SW480 (cell line): ENCODE measurements around the gene LAMP1.
"Not testable (repeated sequence)": the region's sequence is repeated elsewhere in the genome, so short reads cannot be mapped to it uniquely, and the experiment has no call there.

ENCODE experiments used
- DNase-seq: peaks from one replicate; pipeline ENCODE4 v3.0.0-alpha.2; 2016; ENCODE audit warnings: low spot score

Gene LAMP1

DNA sequence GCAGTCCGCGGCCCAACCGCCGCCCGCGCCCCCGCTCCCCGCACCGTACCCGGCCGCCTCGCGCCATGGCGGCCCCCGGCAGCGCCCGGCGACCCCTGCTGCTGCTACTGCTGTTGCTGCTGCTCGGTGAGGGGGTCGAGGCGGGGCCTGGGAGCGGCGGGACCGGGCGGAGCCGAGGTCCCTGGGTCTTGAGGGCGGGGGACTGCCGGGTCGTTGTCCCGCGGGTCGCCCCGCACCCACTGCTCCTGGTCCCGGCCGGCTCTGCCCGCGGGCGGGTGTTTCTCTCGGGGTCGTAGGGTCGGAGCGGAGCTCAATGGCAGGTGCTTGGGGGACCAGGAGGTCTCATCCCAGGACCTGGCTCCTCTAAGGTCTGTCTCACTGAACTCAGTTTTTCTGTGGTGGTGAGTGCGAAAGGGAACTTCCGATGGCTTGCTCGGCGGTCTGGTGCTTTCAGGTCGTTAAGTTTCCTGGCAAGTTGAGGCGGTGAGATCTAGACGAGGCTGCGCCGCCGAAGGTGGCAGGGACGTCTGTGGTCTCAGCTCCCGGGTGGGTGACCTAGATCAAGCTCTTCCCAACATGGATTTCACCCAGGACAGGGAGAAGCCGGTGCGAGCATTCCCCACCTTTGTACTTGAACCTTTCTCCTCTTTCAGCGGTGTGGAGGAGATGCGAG lies 467 bp downstream of the LAMP1 start:
- no peak for DNase-seq

DNA sequence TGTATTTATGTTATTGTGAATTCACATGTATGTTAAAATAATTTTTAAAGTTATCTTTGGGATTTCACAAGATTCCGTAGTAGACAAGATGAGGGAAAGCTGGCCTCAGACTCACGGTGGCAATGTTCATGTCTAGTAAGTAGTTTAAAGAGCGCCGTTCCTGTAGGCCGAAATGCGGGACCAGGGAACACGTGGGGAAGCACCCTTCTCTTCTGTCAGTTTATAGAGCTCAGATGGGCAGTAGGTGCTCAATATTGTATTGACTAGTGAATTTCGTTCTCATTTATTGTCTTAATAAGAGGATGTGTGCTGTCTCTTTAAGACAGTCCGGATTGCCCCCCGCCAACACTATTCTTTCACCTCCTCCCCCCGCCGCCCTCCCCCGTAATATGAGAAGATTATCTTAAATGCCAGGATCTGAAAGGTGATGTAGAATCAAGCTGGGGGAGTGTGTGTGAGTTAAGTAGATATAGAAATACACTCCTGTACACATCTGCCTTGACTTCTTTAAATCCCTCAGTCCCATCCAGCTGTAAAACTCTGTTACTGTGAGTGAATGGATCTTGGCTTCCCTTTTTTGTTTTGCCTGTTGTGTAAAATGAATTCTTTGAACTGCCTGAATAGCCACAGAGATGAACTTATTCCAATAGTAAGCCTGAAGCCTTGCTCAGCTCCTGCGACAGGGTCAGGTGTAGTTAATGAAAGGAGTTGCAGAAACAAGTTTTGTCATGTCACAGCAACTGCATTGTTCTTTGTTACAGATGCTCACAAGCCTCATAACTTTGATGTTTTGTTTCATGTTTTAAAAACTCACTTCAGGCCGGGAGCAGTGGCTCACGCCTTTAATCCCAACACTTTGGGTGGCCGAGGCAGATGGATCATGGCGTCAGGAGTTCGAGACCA lies 1.3 kb downstream of the LAMP1 start:
- DNase-seq: no peak

DNA sequence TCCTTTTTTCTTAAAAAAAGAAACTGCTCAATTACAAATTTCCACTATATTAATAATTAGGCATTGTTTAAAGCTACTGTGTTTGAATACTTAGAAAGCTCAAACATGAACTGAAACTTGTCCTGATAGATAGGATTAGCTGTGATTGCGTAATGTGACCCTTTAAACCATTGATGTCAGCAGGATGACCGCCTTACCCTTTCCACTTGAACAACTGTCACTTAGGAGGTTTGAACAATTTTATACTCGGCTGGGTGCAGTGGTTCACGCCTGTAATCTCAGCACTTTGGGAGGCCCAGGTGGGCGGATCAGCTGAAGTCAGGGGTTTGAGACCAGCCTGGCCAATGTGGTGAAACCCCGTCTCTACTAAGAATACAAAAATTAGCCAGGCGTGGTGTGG lies 2.9 kb downstream of the LAMP1 start:
- DNase-seq: no peak

DNA sequence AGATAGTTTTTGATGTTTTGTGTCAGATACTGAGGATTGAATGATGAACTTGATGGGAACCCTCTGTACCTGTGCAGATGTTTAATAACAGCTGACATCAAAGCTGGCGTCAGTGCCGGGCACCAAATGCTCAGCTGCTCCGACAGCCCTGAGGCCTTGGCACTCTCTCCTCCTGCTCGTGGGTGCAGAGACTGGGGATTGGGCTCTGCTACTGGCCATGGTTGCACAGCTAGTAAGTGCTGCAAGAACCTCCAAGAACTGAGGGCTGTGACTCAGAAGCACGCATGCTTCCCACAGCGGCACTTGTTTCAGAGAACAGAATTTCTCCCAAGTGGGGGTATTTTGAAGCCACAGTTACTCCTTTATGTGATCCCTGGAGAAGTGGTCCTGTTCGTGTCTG lies 5.9 kb downstream of the LAMP1 start:
- DNase-seq: no peak

DNA sequence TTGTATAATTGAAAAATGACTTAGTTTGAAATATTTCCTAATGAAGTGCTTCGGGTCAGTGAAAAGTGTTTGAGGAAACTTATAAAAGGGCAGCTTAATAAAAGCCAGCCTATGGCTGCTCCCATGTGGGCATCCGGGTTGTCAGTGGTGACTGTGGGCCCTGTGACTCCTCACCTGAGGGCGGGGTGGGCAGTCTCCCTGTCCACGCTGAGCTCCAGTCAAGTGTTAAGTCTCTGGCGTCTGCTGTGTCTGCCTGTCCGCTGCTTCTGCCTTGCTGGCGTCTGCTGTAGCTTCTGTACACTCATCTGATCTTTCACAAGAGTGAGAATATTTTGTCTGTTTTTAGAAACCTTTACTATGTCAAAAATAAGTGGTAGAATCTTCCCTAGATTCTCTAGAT lies 7.1 kb downstream of the LAMP1 start:
- DNase-seq: no peak

DNA sequence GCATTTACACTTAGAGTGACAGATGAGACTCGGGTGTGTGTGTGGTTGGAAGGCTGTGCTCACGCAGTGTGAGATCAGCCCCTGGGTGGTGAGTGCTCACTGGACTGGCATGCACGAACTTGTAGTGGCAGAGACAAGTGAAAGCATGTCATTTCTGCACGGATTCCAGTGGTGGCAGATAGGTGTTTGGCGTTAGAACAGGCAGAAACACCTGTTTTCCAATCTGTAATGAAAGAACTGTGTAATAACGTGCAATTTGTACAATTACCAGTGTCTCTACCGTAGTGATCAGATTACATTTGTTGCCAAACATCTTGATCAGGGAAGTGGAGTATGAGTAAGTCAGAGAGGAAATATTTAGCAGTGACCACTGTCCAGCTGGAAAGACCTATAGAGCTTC lies 8.2 kb downstream of the LAMP1 start:
- DNase-seq: no peak

DNA sequence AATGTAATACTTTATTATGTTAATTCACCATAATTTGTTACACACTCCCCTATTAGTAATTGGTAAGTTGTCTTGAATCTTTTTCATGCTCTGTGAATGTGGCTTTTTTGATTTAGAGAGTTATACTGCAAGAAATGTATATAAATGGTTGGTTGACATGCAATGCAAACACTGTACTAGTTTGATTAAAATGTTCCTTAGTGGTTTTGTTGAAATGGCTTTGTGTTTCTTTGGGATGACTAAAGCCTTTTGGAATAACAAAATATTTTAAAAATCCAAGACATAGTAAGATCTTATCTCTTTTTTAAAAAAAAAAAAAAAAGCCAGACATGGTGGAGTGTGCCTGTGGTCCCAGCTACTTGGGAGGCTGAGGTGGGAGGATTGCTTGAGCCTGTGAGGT lies 10.5 kb downstream of the LAMP1 start:
- DNase-seq: no peak

DNA sequence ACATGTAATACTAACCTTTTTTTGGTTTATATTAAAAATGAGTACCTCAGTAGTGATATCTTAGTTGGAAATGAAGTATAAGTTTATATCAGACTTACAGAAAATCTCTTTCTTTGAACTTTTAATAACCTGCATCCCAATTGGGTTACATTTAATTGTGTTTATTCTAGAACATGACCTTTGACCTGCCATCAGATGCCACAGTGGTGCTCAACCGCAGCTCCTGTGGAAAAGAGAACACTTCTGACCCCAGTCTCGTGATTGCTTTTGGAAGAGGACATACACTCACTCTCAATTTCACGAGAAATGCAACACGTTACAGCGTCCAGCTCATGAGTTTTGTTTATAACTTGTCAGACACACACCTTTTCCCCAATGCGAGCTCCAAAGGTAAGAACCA lies 12.4 kb downstream of the LAMP1 start:
- no peak for DNase-seq

DNA sequence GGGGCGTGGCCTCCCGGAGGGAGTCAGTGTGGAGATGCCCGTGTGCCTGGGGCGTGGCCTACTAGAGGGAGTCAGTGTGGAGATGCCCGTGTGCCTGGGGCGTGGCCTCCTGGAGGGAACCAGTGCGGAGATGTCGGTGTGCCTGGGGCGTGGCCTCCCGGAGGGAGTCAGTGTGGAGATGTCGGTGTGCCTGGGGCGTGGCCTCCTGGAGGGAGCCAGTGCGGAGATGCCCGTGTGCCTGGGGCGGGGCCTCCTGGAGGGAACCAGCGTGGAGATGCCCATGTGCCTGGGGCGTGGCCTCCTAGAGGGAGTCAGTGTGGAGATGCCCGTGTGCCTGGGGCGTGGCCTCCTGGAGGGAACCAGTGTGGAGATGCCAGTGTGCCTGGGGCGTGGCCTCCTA lies 17.1 kb downstream of the LAMP1 start:
- not testable (repeated sequence) for DNase-seq

DNA sequence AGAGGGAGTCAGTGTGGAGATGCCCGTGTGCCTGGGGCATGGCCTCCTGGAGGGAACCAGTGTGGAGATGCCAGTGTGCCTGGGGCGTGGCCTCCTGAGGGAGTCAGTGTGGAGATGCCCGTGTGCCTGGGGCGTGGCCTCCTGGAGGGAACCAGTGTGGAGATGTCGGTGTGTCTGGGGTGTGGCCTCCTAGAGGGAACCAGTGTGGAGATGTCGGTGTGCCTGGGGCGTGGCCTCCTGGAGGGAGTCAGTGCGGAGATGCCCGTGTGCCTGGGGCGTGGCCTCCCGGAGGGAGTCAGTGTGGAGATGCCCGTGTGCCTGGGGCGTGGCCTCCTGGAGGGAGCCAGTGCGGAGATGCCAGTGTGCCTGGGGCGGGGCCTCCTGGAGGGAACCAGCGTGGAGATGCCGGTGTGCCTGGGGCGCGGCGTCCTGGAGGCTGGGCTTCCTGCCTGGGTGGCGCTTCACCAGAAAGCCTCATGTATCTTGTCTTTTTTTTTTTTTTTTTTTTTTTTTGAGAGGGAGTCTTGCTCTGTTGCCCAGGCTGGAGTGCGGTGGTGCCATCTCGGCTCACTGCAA lies 17.9 kb downstream of the LAMP1 start:
- not testable (repeated sequence) for DNase-seq

DNA sequence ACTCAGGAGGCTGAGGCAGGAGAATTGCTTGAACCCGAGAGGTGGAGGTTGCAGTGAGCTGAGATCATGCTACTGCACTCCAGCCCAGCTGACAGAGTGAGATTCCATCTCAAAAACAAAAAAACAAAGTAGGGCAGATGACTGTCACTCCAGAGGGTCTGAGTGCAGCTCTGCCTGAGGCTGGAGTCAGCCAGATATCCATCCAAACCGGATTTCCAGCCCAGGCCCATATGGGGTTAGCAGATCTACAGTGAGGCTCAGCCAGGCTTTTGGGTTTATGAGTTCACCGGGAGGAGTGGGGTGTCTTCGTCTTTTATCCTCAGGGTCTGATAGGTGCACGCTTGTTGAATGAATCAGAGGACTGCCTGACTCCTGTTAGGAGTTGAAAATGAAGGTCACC lies 19.0 kb downstream of the LAMP1 start:
- DNase-seq: no peak

DNA sequence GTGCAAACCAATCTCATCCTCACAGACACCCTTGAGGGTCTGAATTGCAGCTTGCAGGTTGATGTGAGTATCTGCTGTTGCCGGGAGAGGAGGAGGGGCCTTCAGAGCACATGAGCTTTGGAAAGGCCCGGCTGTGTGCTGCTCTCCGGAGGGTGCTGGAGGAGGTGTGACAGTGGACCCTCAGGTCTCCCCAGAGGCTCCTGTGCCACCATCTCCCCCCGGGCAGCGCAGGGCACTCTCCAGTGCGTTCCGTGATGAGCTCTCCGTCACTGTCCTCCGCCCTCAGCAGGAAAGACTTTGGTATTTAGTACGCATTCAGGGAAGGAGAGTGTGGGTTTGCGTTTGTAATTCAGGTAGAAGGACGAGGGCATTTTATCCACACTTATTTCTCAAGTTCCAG lies 20.0 kb downstream of the LAMP1 start:
- no peak for DNase-seq

DNA sequence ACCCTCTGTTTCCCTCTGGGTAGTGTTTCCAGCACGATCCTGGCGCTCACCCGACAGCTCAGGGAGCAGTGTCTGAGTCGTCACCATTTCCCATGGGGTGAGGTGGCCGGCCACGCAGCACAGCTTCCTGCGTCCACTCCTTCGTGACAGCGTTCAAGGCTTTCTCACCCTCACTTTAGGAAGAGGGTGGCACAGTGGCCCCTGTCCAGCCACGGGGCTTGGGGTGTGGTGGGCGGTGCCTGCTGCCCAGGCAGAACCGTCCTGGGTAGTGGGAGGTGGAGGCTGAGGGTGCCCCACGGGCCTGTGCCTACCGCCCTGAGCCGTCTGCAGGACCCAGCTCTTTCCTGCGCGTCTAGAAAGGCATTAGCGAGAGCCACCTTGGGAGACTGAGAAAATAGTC lies 21.9 kb downstream of the LAMP1 start:
- no peak for DNase-seq

DNA sequence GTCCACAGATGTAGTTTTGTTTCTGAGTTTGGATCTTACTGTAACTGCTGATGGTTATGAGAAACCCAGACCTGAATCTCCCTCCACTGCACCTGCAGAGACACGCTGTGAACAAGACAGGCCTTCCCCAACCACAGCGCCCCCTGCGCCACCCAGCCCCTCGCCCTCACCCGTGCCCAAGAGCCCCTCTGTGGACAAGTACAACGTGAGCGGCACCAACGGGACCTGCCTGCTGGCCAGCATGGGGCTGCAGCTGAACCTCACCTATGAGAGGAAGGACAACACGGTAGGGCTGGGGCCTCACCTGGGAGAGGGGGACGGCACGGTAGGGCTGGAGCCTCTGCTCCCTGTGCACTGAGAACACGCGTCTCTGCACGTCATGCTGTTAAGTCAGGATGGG lies 22.3 kb downstream of the LAMP1 start:
- DNase-seq: no peak

DNA sequence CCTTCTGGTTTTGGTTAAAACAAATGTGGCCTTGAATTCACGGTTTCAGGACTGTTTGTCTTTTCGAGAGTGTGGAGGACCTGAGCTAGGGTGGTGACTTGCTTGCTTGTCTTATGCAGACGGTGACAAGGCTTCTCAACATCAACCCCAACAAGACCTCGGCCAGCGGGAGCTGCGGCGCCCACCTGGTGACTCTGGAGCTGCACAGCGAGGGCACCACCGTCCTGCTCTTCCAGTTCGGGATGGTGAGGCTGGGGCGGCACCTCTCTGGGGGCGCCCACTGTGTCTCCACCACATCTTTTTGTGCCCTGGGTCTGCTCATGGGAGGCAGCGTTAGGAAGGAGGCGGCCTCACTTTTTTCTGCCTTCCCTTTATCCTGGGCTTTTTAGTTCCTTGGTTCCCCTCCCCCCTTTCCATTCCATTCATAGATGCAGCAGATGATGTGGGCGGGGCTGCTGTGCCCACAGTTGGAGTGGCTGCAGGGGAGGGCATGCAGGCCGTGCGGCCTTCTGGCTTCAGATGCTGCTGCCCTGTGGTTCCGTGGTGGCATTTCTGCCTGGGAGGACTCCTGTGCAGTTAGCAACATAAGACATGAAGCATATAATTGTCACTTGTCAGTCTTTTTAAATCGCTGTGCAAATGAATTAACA lies 23.3 kb downstream of the LAMP1 start:
- no peak for DNase-seq

DNA sequence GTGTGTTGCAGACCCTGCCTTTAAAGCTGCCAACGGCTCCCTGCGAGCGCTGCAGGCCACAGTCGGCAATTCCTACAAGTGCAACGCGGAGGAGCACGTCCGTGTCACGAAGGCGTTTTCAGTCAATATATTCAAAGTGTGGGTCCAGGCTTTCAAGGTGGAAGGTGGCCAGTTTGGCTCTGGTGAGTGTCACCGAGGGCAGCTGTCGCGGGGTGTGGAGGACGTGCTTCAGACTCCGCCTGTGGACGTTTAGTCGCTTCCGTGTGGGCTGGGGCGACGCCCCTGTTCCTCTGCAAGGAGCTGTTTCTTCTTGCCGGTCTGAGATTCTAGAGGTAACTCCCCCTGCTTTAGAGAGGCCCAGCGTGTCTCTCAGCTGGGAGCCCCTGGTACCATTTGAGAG lies 24.5 kb downstream of the LAMP1 start:
- no peak for DNase-seq

DNA sequence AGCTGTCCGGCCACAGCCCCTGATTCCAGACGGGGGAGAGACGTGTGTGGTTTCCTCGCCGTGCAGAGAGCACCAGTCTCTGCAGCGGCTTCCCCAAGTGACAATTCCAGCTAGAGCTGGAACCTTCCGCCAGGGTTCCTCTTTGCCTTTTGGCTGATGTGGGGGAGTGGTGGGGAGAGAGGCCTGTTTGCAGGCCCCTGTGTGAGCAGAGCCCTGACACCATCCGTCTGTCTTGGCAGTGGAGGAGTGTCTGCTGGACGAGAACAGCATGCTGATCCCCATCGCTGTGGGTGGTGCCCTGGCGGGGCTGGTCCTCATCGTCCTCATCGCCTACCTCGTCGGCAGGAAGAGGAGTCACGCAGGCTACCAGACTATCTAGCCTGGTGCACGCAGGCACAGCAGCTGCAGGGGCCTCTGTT lies 25.0 kb downstream of the LAMP1 start:
- no peak for DNase-seq

DNA sequence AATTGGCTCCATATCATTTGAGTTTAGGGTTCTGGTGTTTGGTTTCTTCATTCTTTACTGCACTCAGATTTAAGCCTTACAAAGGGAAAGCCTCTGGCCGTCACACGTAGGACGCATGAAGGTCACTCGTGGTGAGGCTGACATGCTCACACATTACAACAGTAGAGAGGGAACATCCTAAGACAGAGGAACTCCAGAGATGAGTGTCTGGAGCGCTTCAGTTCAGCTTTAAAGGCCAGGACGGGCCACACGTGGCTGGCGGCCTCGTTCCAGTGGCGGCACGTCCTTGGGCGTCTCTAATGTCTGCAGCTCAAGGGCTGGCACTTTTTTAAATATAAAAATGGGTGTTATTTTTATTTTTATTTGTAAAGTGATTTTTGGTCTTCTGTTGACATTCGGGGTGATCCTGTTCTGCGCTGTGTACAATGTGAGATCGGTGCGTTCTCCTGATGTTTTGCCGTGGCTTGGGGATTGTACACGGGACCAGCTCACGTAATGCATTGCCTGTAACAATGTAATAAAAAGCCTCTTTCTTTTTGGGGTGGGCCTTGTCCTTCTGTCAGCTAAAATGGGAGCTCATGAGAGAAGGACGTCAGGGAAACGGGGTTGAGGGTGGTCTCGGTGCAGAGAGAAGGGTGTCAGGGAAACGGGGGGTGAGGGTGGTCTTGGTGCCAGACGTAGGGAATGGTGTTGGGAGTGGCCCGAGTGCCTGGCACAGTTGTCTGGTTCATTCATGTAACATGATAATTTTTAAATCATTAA lies 26.0 kb downstream of the LAMP1 start:
- DNase-seq: no peak

DNA sequence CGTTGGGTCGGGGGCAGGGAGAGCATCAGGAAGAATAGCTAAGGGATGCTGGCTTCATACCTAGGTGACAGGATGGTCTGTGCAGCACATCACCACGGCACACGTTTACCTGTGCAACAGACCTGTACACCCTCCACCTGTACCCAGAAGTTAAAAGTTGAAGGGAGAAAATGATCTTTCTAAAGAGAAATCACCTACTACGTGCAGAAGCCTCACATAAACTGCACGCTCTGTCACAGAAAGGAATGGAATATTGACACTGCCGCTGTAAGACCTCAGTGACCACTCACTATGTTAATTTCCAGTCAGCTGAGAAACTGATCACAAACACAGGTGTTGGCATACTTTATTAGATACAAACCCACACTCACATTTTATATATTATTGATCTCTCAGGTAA lies 26.8 kb downstream of the LAMP1 start:
- DNase-seq: no peak

DNA sequence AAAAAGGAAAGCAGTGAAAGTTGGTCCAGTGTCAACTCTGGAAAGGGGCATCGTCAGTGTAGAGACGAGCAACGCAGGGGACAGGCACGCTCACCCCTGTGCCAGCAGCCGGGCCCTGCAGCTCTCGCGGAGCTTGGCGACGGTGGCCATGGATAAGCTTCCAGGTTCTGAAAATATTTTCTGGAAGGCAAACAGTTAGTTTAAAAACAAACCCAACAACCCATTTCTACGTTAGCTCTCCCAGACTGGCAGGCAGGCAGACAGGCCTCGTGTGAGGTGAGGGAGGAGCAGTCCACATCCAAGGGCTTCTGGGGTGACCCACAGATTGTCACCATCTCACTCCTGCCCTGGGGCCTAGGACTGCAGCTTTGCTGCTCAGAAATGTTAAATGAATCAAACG lies 27.4 kb downstream of the LAMP1 start:
- DNase-seq: no peak

DNA sequence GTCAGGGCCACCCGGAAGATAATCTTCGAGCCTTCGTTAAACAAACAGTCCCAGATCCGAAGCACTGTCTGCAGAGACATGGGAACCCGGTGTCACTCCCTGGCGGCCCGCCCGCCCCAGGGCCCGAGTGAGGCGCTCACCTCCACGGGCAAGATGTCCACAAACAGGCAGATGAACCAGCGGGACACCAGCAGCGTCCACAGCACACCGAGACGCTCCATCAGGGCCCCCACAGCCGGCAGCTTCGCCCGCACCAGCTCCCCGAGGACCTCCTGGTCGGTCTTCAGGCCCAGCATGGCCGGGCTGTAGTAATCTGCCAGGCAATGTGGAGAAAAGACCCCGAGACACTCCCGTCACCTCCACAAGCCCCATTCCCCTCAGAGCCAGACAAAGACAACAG lies 28.7 kb downstream of the LAMP1 start:
- DNase-seq: no peak

DNA sequence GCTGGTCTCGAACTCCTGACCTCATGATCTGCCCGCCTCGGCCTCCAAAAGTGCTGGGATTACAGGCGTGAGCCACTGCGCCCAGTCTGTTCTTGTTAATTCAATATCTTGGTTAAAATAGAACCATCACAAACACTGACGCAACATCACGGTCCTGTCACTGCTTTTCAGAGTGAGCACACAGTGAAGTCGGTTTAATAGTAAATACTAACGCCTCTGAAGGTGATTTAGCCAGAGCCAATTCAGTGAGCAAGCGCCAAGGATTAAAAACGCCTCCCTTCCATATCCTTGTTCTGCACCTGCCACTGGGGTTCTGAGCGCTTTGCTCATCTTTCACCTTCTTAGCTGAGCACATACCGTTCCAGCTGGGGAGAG lies 30.3 kb downstream of the LAMP1 start:
- no peak for DNase-seq
